Common myeloid progenitor, CD34-positive (primary cell): ENCODE data around the gene FCHO1.

Source experiments
- CTCF ChIA-PET: fragments of 350-600 bp; sonication (Branson Sonifier 250); formaldehyde crosslinking; loops from one replicate; lab custom pipeline; 2021; ENCODE audit warnings: antibody characterized with exemption; lab: Charles Lee
- POLR2A ChIA-PET: fragments of 350-600 bp; sonication (Branson Sonifier 250); formaldehyde crosslinking; loops from one replicate; lab custom pipeline; 2021; ENCODE audit warnings: antibody characterized with exemption; lab: Charles Lee
- DNase-seq, 3 donors: peaks; one replicate each; pipeline versions ENCODE4 v3.0.0 to v3.0.0-alpha.2; 2013
- H3K27ac ChIP-seq, 2 experiments: 1 replicate in 1 of 2; 2 replicates in 1 of 2; pipeline ENCODE4 v1.7.0; 2013; ENCODE audit warnings: inconsistent platforms in 2 of 2, low read length in 2 of 2, mild to moderate bottlenecking in 2 of 2, low read depth in 1 of 2, moderate library complexity in 1 of 2; ENCODE audit not compliant: severe bottlenecking in 2 of 2, insufficient read depth in 1 of 2, poor library complexity in 1 of 2
- H3K27me3 ChIP-seq, 5 experiments: replicated peaks in 2 of 5; 1 replicate in 3 of 5; 2 replicates in 2 of 5; pipeline versions ENCODE4 v1.6.1 to v1.7.0; 2013; ENCODE audit warnings: low read length in 4 of 5, mild to moderate bottlenecking in 2 of 5, moderate library complexity in 2 of 5, inconsistent platforms in 1 of 5; ENCODE audit not compliant: insufficient read depth in 5 of 5, control insufficient read depth in 4 of 5
- H3K36me3 ChIP-seq, 4 experiments: 1 replicate in 2 of 4; 2 replicates in 2 of 4; pipeline versions ENCODE4 v1.6.1 to v1.7.0; 2013; ENCODE audit warnings: low read length in 3 of 4, control low read depth in 1 of 4, mild to moderate bottlenecking in 1 of 4; ENCODE audit not compliant: control insufficient read depth in 4 of 4, insufficient read depth in 4 of 4
- H3K4me1 ChIP-seq, 4 experiments: 1 replicate in 3 of 4; 2 replicates in 1 of 4; pipeline versions ENCODE4 v1.6.1 to v1.7.1; 2013; ENCODE audit warnings: low read length in 3 of 4, mild to moderate bottlenecking in 3 of 4, control low read depth in 1 of 4, inconsistent platforms in 1 of 4, moderate library complexity in 1 of 4; ENCODE audit not compliant: control insufficient read depth in 4 of 4, insufficient read depth in 4 of 4; ENCODE audit errors: control extremely low read depth in 1 of 4
- H3K4me3 ChIP-seq, 7 experiments: 1 replicate in 4 of 7; 2 replicates in 3 of 7; pipeline versions ENCODE4 v1.5.1 to v1.7.0; 2013; ENCODE audit warnings: mild to moderate bottlenecking in 7 of 7, low read length in 6 of 7, moderate library complexity in 6 of 7, inconsistent platforms in 2 of 7, low read depth in 2 of 7, control low read depth in 1 of 7; ENCODE audit not compliant: insufficient read depth in 4 of 7, control insufficient read depth in 1 of 7; ENCODE audit errors: extremely low read depth in 1 of 7
- H3K9me3 ChIP-seq, 5 experiments: 1 replicate in 4 of 5; 2 replicates in 1 of 5; pipeline versions ENCODE4 v1.6.1 to v1.7.1; 2013; ENCODE audit warnings: low read length in 4 of 5, mild to moderate bottlenecking in 2 of 5, inconsistent platforms in 1 of 5, low read depth in 1 of 5, moderate library complexity in 1 of 5; ENCODE audit not compliant: control insufficient read depth in 4 of 5, insufficient read depth in 2 of 5; ENCODE audit errors: control extremely low read depth in 1 of 5
- whole genome bisulfite sequencing: methylation state at CpG from one replicate; pipeline ENCODE4 v1.1.5; 2013; ENCODE audit not compliant: insufficient coverage; 5-methylcytosine and 5-hydroxymethylcytosine counted together

FCHO1 gene

GRCh38 chr19:17718947-17719711, 32.1 kb upstream of the FCHO1 start, which contains the start of gene MAP1S:
Gene MAP1S (plus strand): TSS chr19:17719480. CDS start chr19:17719503, 23 bp downstream.
- H3K9me3 ChIP-seq, result no peaks in the 10 kb centered on the region
- ChIA-PET POLR2A (interaction anchor here (1.0 to 1.4 kb wide), 4 partner anchors 10 to 59 kb away, joined by 3 to 6 read pairs (median 4); partner anchors contain the start of gene FCHO1), CTCF (interaction anchor here (1.0 to 2.6 kb wide), 3 partner anchors 20 to 48 kb away, joined by 3 to 9 read pairs (median 3); no protein-coding TSS in a partner anchor)
- H3K4me3 ChIP-seq, result peak within 1 kb of the TSS; percentile 58 to 93 (median 82)
- whole genome bisulfite sequencing, result 3% methylated on average over 28 of the region's 53 CpGs
- H3K36me3 ChIP-seq, result peaks cover 0 to 8% (median 6%) of the 10 kb centered on the region in 4 experiments
- no peaks in the 10 kb centered on the region for H3K27me3 ChIP-seq
- peaks cover 2 to 51% (median 46%) of the 10 kb centered on the region in 4 experiments for H3K4me1 ChIP-seq
- peak within 1 kb of the TSS in 1 of 2 experiments; percentile 78 for H3K27ac ChIP-seq
- peak; percentile 43 to 55 (median 51) for DNase-seq

GRCh38 chr19:17719730-17720400, 31.4 kb upstream of the FCHO1 start:
- Histone ChIP-seq H3K36me3 (peaks cover 0 to 16% (median 13%) of the 10 kb centered on the region in 4 experiments), H3K27ac (peak overlapping the region in 1 of 2 experiments; percentile 78), H3K4me1 (peaks cover 2 to 51% (median 46%) of the 10 kb centered on the region in 4 experiments), H3K4me3 (peak overlapping the region; percentile 58 to 93 (median 82)), H3K27me3 (no peaks in the 10 kb centered on the region), H3K9me3 (no peaks in the 10 kb centered on the region)
- WGBS, result 9% methylated on average over 27 of the region's 38 CpGs
- peak in 1 of 3 donors; percentile 17 for DNase-seq
- POLR2A ChIA-PET, result interaction anchor here (1.2 to 1.4 kb wide), 2 partner anchors 35 to 58 kb away, joined by 3 to 6 read pairs; no protein-coding TSS in a partner anchor
- CTCF ChIA-PET, result interaction anchor here (0.7 to 2.6 kb wide), 2 partner anchors 39 to 47 kb away, joined by 3 to 9 read pairs; no protein-coding TSS in a partner anchor

DNA sequence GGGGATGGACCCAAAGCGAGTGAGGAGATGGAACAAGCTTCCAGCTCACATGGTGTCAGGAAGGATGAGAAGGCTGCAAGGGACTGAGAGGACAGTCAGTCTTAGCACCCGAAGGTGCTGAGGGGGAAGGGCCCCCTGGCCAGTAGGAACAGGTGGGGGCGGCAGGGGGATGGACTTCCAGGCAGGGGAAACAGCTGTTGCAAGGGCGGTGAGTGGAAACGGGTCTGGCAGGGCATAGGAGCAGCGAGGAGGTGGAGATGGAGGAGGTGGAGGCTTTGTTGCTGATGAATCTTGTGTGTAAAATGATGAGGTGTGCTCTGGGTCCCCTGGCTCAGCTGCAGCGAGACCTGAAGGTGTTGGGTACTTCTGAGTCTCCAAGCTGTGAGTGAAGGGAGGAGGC, 30.8 kb upstream of the FCHO1 start:
- CTCF ChIA-PET, result interaction anchor here (0.7 to 2.6 kb wide), 3 partner anchors 24 to 46 kb away, joined by 3 to 9 read pairs (median 3); no protein-coding TSS in a partner anchor
- no peaks in the 10 kb centered on the region for H3K9me3 ChIP-seq
- peak overlapping the region in 1 of 2 experiments; percentile 78 for H3K27ac ChIP-seq
- H3K27me3 ChIP-seq, result no peaks in the 10 kb centered on the region
- peaks cover 2 to 51% (median 46%) of the 10 kb centered on the region in 4 experiments for H3K4me1 ChIP-seq
- no peak for DNase-seq
- WGBS, result 11% methylated on average over 7 of the region's 7 CpGs
- POLR2A ChIA-PET, result interaction anchor here (0.7 to 1.2 kb wide), 2 partner anchors 57 to 135 kb away, joined by 3 read pairs; no protein-coding TSS in a partner anchor
- H3K4me3 ChIP-seq, result peak overlapping the region; percentile 58 to 93 (median 82)
- H3K36me3 ChIP-seq, result peaks cover 2 to 21% (median 19%) of the 10 kb centered on the region in 4 experiments

- POLR2A ChIA-PET, result interaction anchor here (0.7 kb wide), 1 partner anchor 134 kb away, joined by 3 read pairs; no protein-coding TSS in a partner anchor
- peaks cover 2 to 51% (median 46%) of the 10 kb centered on the region in 4 experiments for H3K4me1 ChIP-seq
- WGBS, result 57% methylated on average over 9 of the region's 12 CpGs
These were observed 30.1 kb upstream of the FCHO1 start for GRCh38 chr19:17721111-17721628.

DNA sequence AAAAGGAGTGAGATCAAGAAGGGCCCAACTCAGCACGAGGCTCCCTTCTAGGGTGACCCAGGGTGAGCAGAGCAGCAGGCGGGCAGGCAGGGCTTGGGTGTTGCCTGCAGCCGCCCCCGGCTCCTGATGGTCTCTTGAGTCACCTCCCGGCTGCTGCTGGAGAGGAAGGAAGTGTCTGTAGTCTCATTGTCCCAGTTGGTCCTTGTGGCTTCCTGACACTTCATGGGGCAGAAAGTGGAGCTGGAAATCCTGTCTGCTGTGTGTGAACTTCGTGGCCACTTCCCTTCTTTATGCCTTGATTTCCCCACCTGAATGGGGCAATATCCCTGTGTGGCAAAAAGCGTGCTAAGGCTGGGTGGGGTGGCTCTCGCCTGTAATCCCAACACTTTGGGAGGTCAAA, 29.5 kb upstream of the FCHO1 start:
- Histone ChIP-seq H3K4me3 (peak overlapping the region in 3 of 7 experiments; percentile 12 to 90 (median 88)), H3K36me3 (peaks cover 4 to 34% (median 30%) of the 10 kb centered on the region in 4 experiments), H3K27me3 (no peaks in the 10 kb centered on the region), H3K4me1 (peaks cover 2 to 50% (median 46%) of the 10 kb centered on the region in 4 experiments), H3K9me3 (no peaks in the 10 kb centered on the region), H3K27ac (peak overlapping the region in 1 of 2 experiments; percentile 39)
- CTCF ChIA-PET, result interaction anchor here (0.6 to 1.9 kb wide), 7 partner anchors 17 to 149 kb away, joined by 3 to 5 read pairs (median 4); no protein-coding TSS in a partner anchor
- 15% methylated on average over 8 of the region's 8 CpGs for WGBS
- POLR2A ChIA-PET, result interaction anchor here (0.6 to 0.8 kb wide), 2 partner anchors 45 to 316 kb away, joined by 3 to 5 read pairs; no protein-coding TSS in a partner anchor
- DNase-seq, result peak; percentile 32 to 58 (median 39)

More at GRCh38 chr19:17721111-17721628, 30.1 kb upstream of the FCHO1 start:
- no peaks in the 10 kb centered on the region for H3K27me3 ChIP-seq
- DNase-seq, result peak in 1 of 3 donors; percentile 11
- CTCF ChIA-PET, result interaction anchor here (0.6 to 1.0 kb wide), 2 partner anchors 24 to 149 kb away, joined by 3 read pairs; no protein-coding TSS in a partner anchor
- peak overlapping the region in 1 of 2 experiments; percentile 39 for H3K27ac ChIP-seq
- peak overlapping the region in 5 of 7 experiments; percentile 77 to 93 (median 88) for H3K4me3 ChIP-seq
- H3K9me3 ChIP-seq, result no peaks in the 10 kb centered on the region
- H3K36me3 ChIP-seq, result peaks cover 4 to 29% (median 25%) of the 10 kb centered on the region in 4 experiments

DNA sequence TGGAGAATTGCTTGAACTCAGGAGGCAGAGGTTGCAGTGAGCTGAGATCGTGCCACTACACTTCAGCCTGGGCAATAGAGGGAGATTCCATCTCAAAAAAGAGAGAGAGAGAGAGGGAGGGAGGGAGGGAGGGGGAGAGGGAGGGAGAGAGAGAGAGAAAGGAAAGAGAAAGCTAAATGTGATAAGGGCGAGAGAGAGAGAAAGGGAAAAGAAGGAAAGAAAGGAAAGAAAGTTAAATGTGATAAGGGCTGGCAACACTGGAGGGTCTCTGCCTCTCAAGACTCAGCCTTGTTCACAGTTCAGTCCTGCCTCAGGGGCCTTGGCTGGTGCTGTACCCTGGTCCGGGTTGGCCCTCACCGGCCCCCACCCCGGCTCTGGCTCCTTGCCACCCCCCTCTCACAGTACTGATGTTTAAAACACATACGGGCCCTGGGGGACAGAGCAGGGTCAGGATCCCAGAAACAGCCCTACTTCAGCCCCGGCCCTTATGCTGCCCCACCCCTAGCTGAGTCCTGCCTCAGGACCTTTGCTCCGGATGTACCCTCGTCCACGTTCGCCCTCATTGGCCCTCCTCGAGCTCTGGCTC, 28.5 kb upstream of the FCHO1 start:
- no peak overlapping the region for H3K27ac ChIP-seq
- DNase-seq, result no peak
- 91% methylated on average over 12 of the region's 12 CpGs for WGBS
- no peaks in the 10 kb centered on the region for H3K9me3 ChIP-seq
- H3K4me1 ChIP-seq, result peaks cover 0 to 40% (median 37%) of the 10 kb centered on the region in 4 experiments
- ChIA-PET CTCF (interaction anchor here (1.2 to 1.9 kb wide), 4 partner anchors 18 to 44 kb away, joined by 4 to 5 read pairs (median 5); no protein-coding TSS in a partner anchor), POLR2A (no interaction called here)
- H3K36me3 ChIP-seq, result peaks cover 4 to 43% (median 36%) of the 10 kb centered on the region in 4 experiments
- no peaks in the 10 kb centered on the region for H3K27me3 ChIP-seq
- no peak overlapping the region for H3K4me3 ChIP-seq
